H1 (cell line): ENCODE data around the gene CIROP. TPM values are rescaled to one million over a fixed set of nuclear protein-coding genes. Genes with fewer than 3 reads are reported as not detected.

ENCODE experiments used
- MAFK ChIP-seq: IDR thresholded peaks from 2 replicates; pipeline ENCODE4 v1.6.1; 2012; ENCODE audit warnings: low read depth, mild to moderate bottlenecking, improper control_type of control experiment, low read length
- NRF1 ChIP-seq: IDR thresholded peaks from 2 replicates; pipeline ENCODE4 v1.6.1; 2011; ENCODE audit warnings: mild to moderate bottlenecking, low read depth, low read length, improper control_type of control experiment
- SIX5 ChIP-seq: IDR thresholded peaks from 2 replicates; pipeline ENCODE4 v1.6.1; 2011; ENCODE audit warnings: mild to moderate bottlenecking, low read depth, low read length
- TAF1 ChIP-seq: IDR thresholded peaks from 2 replicates; pipeline ENCODE4 v1.6.1; 2011; ENCODE audit warnings: mild to moderate bottlenecking, low read depth, low read length
- USF2 ChIP-seq: IDR thresholded peaks from 2 replicates; pipeline ENCODE4 v1.6.1; 2011; ENCODE audit warnings: low read length, improper control_type of control experiment
- polyA plus RNA-seq, 7 experiments: library from polyadenylated mRNA; depleted of rRNA in 3 of 7; stranded (reverse) in 5 of 7; unstranded in 2 of 7; fragments of >200 nt in 5 of 7; fragments of 200-250 nt in 2 of 7; gene quantifications; 1 replicate in 5 of 7; 2 replicates in 1 of 7; 4 replicates in 1 of 7; pipeline versions ENCODE4 v1.2.1 to v1.2.3, GENCODE V29; 2011 to 2013; ENCODE audit warnings: missing spikeins in 2 of 7, mixed read lengths in 2 of 7
- total RNA-seq: library from RNA; stranded (reverse); fragmentation: NEBNext Ultra II Directional; extraction: Animal tissue kit (Norgen Biotek cat#: 25700); gene quantifications from 2 replicates; pipeline ENCODE4 v1.2.1, GENCODE V29; 2021

CIROP gene
- total and polyA plus RNA-seq, 2 of the 8 experiments (the other 6 are each of a cell fraction or from before 2014, with no cell fraction given): 0.06 TPM; not detected in 1

GRCh38 chr14:23112359-23113178, 7.8 kb upstream of the CIROP start (continued):
- TF ChIP-seq SIX5 (no peak), TAF1 (no peak), USF2 (no peak), MAFK (no peak), NRF1 (no peak)
